ENCODE data around the gene VBP1. TPM values are rescaled to one million over a fixed set of nuclear protein-coding genes. Genes with fewer than 3 reads are reported as not detected.

Gene VBP1
- total RNA-seq, 1 experiment from 2014 or later = 77.3 TPM

GRCh38 chrX:155237719-155238118 is 21.5 kb downstream of the VBP1 start (continued):
- no peak for TF ChIP-seq RAD21 (IDR thresholded peaks at IDR 0.05; ENCODE audit: low read depth)
- no peak for TF ChIP-seq CTCF (IDR thresholded peaks at IDR 0.05 in 2 of 3, conservative IDR thresholded peaks at IDR 0.05 in 1 of 3; ENCODE audit: borderline replicate concordance in 1 of 3, insufficient read depth in 1 of 3, low read depth in 2 of 3, low read length in 2 of 3)

GRCh38 chrX:155242300-155242699 is 26.0 kb downstream of the VBP1 start:
- Histone ChIP-seq H3K4me1 (ENCODE audit: control insufficient read depth in 1 of 2, insufficient read depth in 2 of 2, low read length in 2 of 2) (no peaks in the 10 kb centered on the region), H3K27ac (ENCODE audit: low read depth, low read length) (no peak overlapping the region), H3K4me3 (replicated peaks in 1 of 2; ENCODE audit: low read depth in 1 of 2, low read length in 2 of 2) (no peak overlapping the region), H3K36me3 (ENCODE audit: control insufficient read depth in 1 of 2, insufficient read depth in 2 of 2, low read length in 2 of 2) (peaks cover 0 to 6% of the 10 kb centered on the region in 2 experiments; a peak in 2 of 4 replicates), H3K4me2 (ENCODE audit: low read length) (no peak overlapping the region), H4K20me1 (ENCODE audit: insufficient read depth) (no peaks in the 10 kb centered on the region), H3K9ac (ENCODE audit: low read length) (no peak overlapping the region), H2AFZ (ENCODE audit: low read depth, low read length, poor library complexity, severe bottlenecking) (no peak overlapping the region), H3K27me3 (ENCODE audit: insufficient read depth, low read length) (no peaks in the 10 kb centered on the region), H3K9me2 (ENCODE audit: insufficient read depth) (no peaks in the 10 kb centered on the region), H3K9me3 (ENCODE audit: control insufficient read depth in 1 of 2, insufficient read depth in 1 of 2, low read depth in 1 of 2, low read length in 2 of 2) (no peaks in the 10 kb centered on the region), H3K79me2 (ENCODE audit: insufficient read depth, low read length) (no peaks in the 10 kb centered on the region)
- ChIA-PET RAD21 (ENCODE audit: low non-redundant PET in 1 of 2, low total read pairs in 2 of 2, uncharacterized antibody in 2 of 2, unreplicated experiment in 2 of 2) (no interaction called here), POLR2A (no interaction called here), CTCF (no interaction called here)
- no peak for TF ChIP-seq POLR2A (IDR thresholded peaks at IDR 0.05; ENCODE audit: borderline replicate concordance, extremely low read depth, insufficient read depth, insufficient read length)
- TF ChIP-seq ELF1 (IDR thresholded peaks at IDR 0.05; ENCODE audit: borderline replicate concordance, low read depth) = no peak
- TF ChIP-seq ATF3 (IDR thresholded peaks at IDR 0.05) = no peak
- no peak for TF ChIP-seq SP1 (IDR thresholded peaks at IDR 0.05; ENCODE audit: low read depth)
- no peak for TF ChIP-seq REST (IDR thresholded peaks at IDR 0.05; ENCODE audit: low read depth)
- TF ChIP-seq ZNF274 (IDR thresholded peaks at IDR 0.05; ENCODE audit: low read depth, low read length) = no peak
- TF ChIP-seq JUND (IDR thresholded peaks at IDR 0.05) = no peak
- intact Hi-C loops (cut with micrococcal nuclease) = no loop called here
- ATAC-seq = no peak
- BruUV-seq (replicated peaks) = no TSS peak
- no peak for DNase-seq (ENCODE audit: low read depth, low spot score)
